HG03378 (cell line): ENCODE measurements around the gene RPS6KA4.

Experiments
- ATAC-seq: cut with Tn5 transposase; IDR thresholded peaks from one replicate; pipeline ENCODE4 v1.9.1; 2021; ENCODE audit warnings: mild to moderate bottlenecking, moderate library complexity; ENCODE audit not compliant: unreplicated experiment

Gene RPS6KA4

GRCh38 chr11:64362339-64362738, 3.4 kb downstream of the RPS6KA4 start:
- ATAC-seq: no peak

GRCh38 chr11:64364435-64364834, 5.5 kb downstream of the RPS6KA4 start:
- no peak for ATAC-seq

- ATAC-seq: no peak
Measured at GRCh38 chr11:64364911-64365310, 5.9 kb downstream of the RPS6KA4 start.

GRCh38 chr11:64366751-64367150, 7.8 kb downstream of the RPS6KA4 start:
- ATAC-seq: no peak

GRCh38 chr11:64367931-64368672, 9.1 kb downstream of the RPS6KA4 start:
- ATAC-seq: no peak

GRCh38 chr11:64368673-64369074, 9.7 kb downstream of the RPS6KA4 start:
- no peak for ATAC-seq

- ATAC-seq: no peak
Measured at GRCh38 chr11:64369440-64370421, 10.8 kb downstream of the RPS6KA4 start.

- ATAC-seq: no peak
Measured at GRCh38 chr11:64371201-64371600, 12.2 kb downstream of the RPS6KA4 start.

- ATAC-seq: no peak
Measured at GRCh38 chr11:64372021-64372420, 13.1 kb downstream of the RPS6KA4 start.

GRCh38 chr11:64372802-64373597, 14.0 kb downstream of the RPS6KA4 start:
- ATAC-seq: no peak

- ATAC-seq: no peak
Measured at GRCh38 chr11:64373598-64373974, 14.6 kb downstream of the RPS6KA4 start.

GRCh38 chr11:64376071-64376470, 17.1 kb downstream of the RPS6KA4 start:
- no peak for ATAC-seq

- ATAC-seq: no peak
Measured at GRCh38 chr11:64378335-64378880, 19.4 kb downstream of the RPS6KA4 start.

- no peak for ATAC-seq
Measured at GRCh38 chr11:64379160-64379559, 20.2 kb downstream of the RPS6KA4 start.

- no peak for ATAC-seq
Measured at GRCh38 chr11:64379817-64380709, 21.1 kb downstream of the RPS6KA4 start.

GRCh38 chr11:64381350-64381749, 22.4 kb downstream of the RPS6KA4 start:
- no peak for ATAC-seq

GRCh38 chr11:64382047-64382446, 23.1 kb downstream of the RPS6KA4 start:
- no peak for ATAC-seq

GRCh38 chr11:64382586-64382985, 23.6 kb downstream of the RPS6KA4 start:
- ATAC-seq: no peak

- ATAC-seq: no peak
Measured at GRCh38 chr11:64383580-64383979, 24.6 kb downstream of the RPS6KA4 start.
